HepG2 (cell line): Measurements from ENCODE around the gene MLX. TPM values are rescaled to one million over a fixed set of nuclear protein-coding genes. Genes with fewer than 3 reads are reported as not detected.

Experiments used
- BHLHE40 ChIP-seq: IDR thresholded peaks from 2 replicates; pipeline ENCODE4 v1.6.1; 2011; ENCODE audit warnings: low read length, improper control_type of control experiment
- CEBPG ChIP-seq: IDR thresholded peaks from 2 replicates; pipeline ENCODE4 v1.6.1; 2016
- ELF3 ChIP-seq: IDR thresholded peaks from 2 replicates; pipeline ENCODE4 v1.6.1; 2016; ENCODE audit warnings: missing genetic modification reagents, missing compliant biosample characterization
- FOXK1 ChIP-seq: sonication (generic); formaldehyde crosslinking; IDR thresholded peaks from 2 replicates; pipeline ENCODE4 v1.4.0; 2020; ENCODE audit warnings: low read depth, missing genetic modification reagents, borderline replicate concordance
- HNF4G ChIP-seq, 2 experiments: sonication (generic) in 1 of 2; formaldehyde crosslinking in 1 of 2; IDR thresholded peaks; 2 replicates each; pipeline versions ENCODE4 v1.4.0 to v1.6.1; 2011 to 2020; ENCODE audit warnings: borderline replicate concordance in 2 of 2, low read depth in 2 of 2, mild to moderate bottlenecking in 2 of 2, low read length in 1 of 2, missing genetic modification reagents in 1 of 2, moderate library complexity in 1 of 2
- KLF12 ChIP-seq: sonication (generic); formaldehyde crosslinking; IDR thresholded peaks from 2 replicates; pipeline ENCODE4 v1.4.0; 2020; ENCODE audit warnings: missing genetic modification reagents, borderline replicate concordance
- MAZ ChIP-seq, 2 experiments: sonication (generic) in 1 of 2; formaldehyde crosslinking in 1 of 2; IDR thresholded peaks; 2 replicates each; pipeline versions ENCODE4 v1.5.0 to v1.6.1; 2012 to 2020; ENCODE audit warnings: low read depth in 2 of 2, mild to moderate bottlenecking in 2 of 2, borderline replicate concordance in 1 of 2, improper control_type of control experiment in 1 of 2, low read length in 1 of 2, missing genetic modification reagents in 1 of 2, moderate library complexity in 1 of 2
- MEF2D ChIP-seq: sonication (generic); formaldehyde crosslinking; IDR thresholded peaks from 2 replicates; pipeline ENCODE4 v1.5.1; 2020; ENCODE audit warnings: mild to moderate bottlenecking, missing genetic modification reagents
- MEIS2 ChIP-seq: sonication (generic); formaldehyde crosslinking; IDR thresholded peaks from 2 replicates; pipeline ENCODE4 v1.9.0; 2021; ENCODE audit warnings: mild to moderate bottlenecking, missing genetic modification reagents
- PITX1 ChIP-seq: sonication (generic); formaldehyde crosslinking; IDR thresholded peaks from 2 replicates; pipeline ENCODE4 v1.5.1; 2020; ENCODE audit warnings: mild to moderate bottlenecking, missing genetic modification reagents
- REL ChIP-seq: sonication (generic); formaldehyde crosslinking; conservative IDR thresholded peaks from 2 replicates; pipeline ENCODE4 v1.8.0; 2022; ENCODE audit warnings: mild to moderate bottlenecking, missing genetic modification reagents, moderate library complexity
- RFXAP ChIP-seq: sonication (generic); formaldehyde crosslinking; IDR thresholded peaks from 2 replicates; pipeline ENCODE4 v1.4.0; 2020; ENCODE audit warnings: missing genetic modification reagents, borderline replicate concordance
- TAF1 ChIP-seq: sonication (generic); formaldehyde crosslinking; IDR thresholded peaks from 2 replicates; pipeline ENCODE4 v1.4.0; 2020; ENCODE audit warnings: missing genetic modification reagents
- UBTF ChIP-seq: sonication (generic); formaldehyde crosslinking; IDR thresholded peaks from 2 replicates; pipeline ENCODE4 v1.4.0; 2020; ENCODE audit warnings: mild to moderate bottlenecking, missing genetic modification reagents
- ZBTB37 ChIP-seq: sonication (generic); formaldehyde crosslinking; IDR thresholded peaks from 2 replicates; pipeline ENCODE4 v1.4.0; 2020; ENCODE audit warnings: mild to moderate bottlenecking, missing genetic modification reagents
- ZFP41 ChIP-seq: sonication (generic); formaldehyde crosslinking; IDR thresholded peaks from 2 replicates; pipeline ENCODE4 v1.4.0; 2020; ENCODE audit warnings: mild to moderate bottlenecking, missing genetic modification reagents, borderline replicate concordance
- ZFX ChIP-seq: sonication (generic); formaldehyde crosslinking; IDR thresholded peaks from 2 replicates; pipeline ENCODE4 v1.4.0; 2020; ENCODE audit warnings: mild to moderate bottlenecking, low read depth, missing genetic modification reagents, moderate library complexity
- ZNF205 ChIP-seq: IDR thresholded peaks from 2 replicates; pipeline ENCODE4 v1.6.1; 2018; ENCODE audit warnings: missing biosample characterization, missing genetic modification reagents
- ZNF326 ChIP-seq: sonication (generic); formaldehyde crosslinking; IDR thresholded peaks from 2 replicates; pipeline ENCODE4 v1.4.0; 2020; ENCODE audit warnings: missing genetic modification reagents, borderline replicate concordance
- ZNF350 ChIP-seq: sonication (generic); formaldehyde crosslinking; IDR thresholded peaks from 2 replicates; pipeline ENCODE4 v1.4.0; 2020; ENCODE audit warnings: mild to moderate bottlenecking, low read depth, missing genetic modification reagents, borderline replicate concordance
- ZNF430 ChIP-seq: sonication (generic); formaldehyde crosslinking; IDR thresholded peaks from 2 replicates; pipeline ENCODE4 v1.9.0; 2021; ENCODE audit warnings: mild to moderate bottlenecking, missing genetic modification reagents
- ZNF629 ChIP-seq: sonication (generic); formaldehyde crosslinking; conservative IDR thresholded peaks from 2 replicates; pipeline ENCODE4 v1.5.0; 2020; ENCODE audit warnings: missing genetic modification reagents
- ZNF792 ChIP-seq: IDR thresholded peaks from 2 replicates; pipeline ENCODE4 v1.6.1; 2016
- polyA plus RNA-seq, 8 experiments: library from polyadenylated mRNA; depleted of rRNA in 3 of 8; stranded (reverse) in 7 of 8; unstranded in 1 of 8; fragments of >200 nt; fragmentation: Illumina TruSeq in 4 of 8; extraction: Trizol in 4 of 8; gene quantifications; 2 replicates each; pipeline versions ENCODE4 v1.2.1 to v1.2.3, GENCODE V29; 2011 to 2016; ENCODE audit warnings: low read depth in 4 of 8, missing spikeins in 1 of 8, mixed read lengths in 1 of 8; ENCODE audit not compliant: insufficient read depth in 1 of 8
- total RNA-seq, 5 experiments: library from RNA; depleted of rRNA; stranded (reverse); fragments of >200 nt; fragmentation: Illumina TruSeq; extraction: Trizol; gene quantifications; 2 replicates each; pipeline ENCODE4 v1.2.3, GENCODE V29; 2016; ENCODE audit warnings: low read depth in 1 of 5
- TF ChIP-seq, protein P1 (sequence below): IDR thresholded peaks from 2 replicates; pipeline ENCODE4 v1.6.1; 2012; ENCODE audit warnings: inconsistent platforms
- TF ChIP-seq, protein P2 (sequence below): IDR thresholded peaks from 2 replicates; pipeline ENCODE4 v1.6.1; 2018; ENCODE audit warnings: missing genetic modification reagents, mild to moderate bottlenecking, missing compliant biosample characterization

MLX gene
- total and polyA plus RNA-seq, 2 of the 13 experiments (the other 11 are each of a cell fraction or from before 2014, with no cell fraction given): 38.9 to 74.4 TPM

DNA sequence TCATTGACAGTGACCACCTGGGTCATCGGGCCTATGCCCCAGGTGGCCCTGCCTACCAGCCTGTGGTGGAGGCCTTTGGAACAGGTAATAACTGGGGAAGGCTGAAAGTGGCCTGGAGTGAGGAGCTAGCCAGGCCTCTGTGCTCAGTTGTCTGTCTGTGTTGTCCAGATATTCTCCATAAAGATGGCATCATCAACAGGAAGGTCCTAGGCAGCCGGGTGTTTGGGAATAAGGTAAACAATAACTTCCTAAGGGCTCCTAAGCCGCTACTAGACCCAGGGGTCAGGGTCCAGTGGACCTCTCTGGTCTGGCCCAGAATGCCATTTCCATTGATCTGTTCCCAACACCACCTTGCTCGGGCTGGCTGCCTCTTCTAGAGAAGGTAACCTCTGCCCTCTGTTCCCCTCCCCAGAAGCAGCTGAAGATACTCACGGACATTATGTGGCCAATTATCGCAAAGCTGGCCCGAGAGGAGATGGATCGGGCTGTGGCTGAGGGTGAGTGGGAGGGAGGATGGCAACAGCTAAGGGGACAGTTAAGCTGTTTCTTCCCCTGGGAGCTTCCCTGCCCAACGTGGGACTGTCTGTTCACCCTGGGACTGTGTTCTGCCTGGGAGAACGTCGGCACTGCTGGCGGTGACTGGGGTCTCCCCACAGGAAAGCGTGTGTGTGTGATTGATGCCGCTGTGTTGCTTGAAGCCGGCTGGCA, 1.9 kb upstream of the MLX start (continued):
- peak; percentile 92 for TF ChIP-seq HNF4G (IDR thresholded peaks at IDR 0.05; ENCODE audit: borderline replicate concordance, low read depth, low read length)
- peak; percentile 84; the same call in 1 of the 2 replicates for TF ChIP-seq HNF4G (CRISPR knock-in tag; IDR thresholded peaks at IDR 0.05; ENCODE audit: borderline replicate concordance, low read depth)
- TF ChIP-seq TAF1 (CRISPR knock-in tag): peak; percentile 21; the same call in 1 of the 2 replicates
- peak; percentile 83 for TF ChIP-seq PITX1
- TF ChIP-seq ZNF205 (CRISPR knock-in tag): peak; percentile 73
- TF ChIP-seq ZFP41 (CRISPR knock-in tag): peak; percentile 64; the same call in 1 of the 2 replicates
- TF ChIP-seq MAZ (IDR thresholded peaks at IDR 0.05; ENCODE audit: borderline replicate concordance, low read depth, low read length): no peak
- no peak for TF ChIP-seq MAZ (CRISPR knock-in tag; IDR thresholded peaks at IDR 0.05; ENCODE audit: low read depth)
- TF ChIP-seq UBTF (CRISPR knock-in tag): peak; percentile 21; the same call in 1 of the 2 replicates
- peak; percentile 56; the same call in 1 of the 2 replicates for TF ChIP-seq ELF3 (CRISPR knock-in tag)
- peak; percentile 27; the same call in 1 of the 2 replicates for TF ChIP-seq CEBPG (CRISPR knock-in tag)
- peak; percentile 59; the same call in 1 of the 2 replicates for TF ChIP-seq RFXAP
- peak; percentile 31; the same call in 1 of the 2 replicates for TF ChIP-seq ZNF430
- TF ChIP-seq ZNF629 (CRISPR knock-in tag): no peak
- TF ChIP-seq BHLHE40: 0 out of 2 replicates have a peak, but pooled peaks have one; percentile 20
- TF ChIP-seq, protein P1, sequence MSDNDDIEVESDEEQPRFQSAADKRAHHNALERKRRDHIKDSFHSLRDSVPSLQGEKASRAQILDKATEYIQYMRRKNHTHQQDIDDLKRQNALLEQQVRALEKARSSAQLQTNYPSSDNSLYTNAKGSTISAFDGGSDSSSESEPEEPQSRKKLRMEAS: peak; percentile 46; the same call in 1 of the 2 replicates
- TF ChIP-seq, protein P2, sequence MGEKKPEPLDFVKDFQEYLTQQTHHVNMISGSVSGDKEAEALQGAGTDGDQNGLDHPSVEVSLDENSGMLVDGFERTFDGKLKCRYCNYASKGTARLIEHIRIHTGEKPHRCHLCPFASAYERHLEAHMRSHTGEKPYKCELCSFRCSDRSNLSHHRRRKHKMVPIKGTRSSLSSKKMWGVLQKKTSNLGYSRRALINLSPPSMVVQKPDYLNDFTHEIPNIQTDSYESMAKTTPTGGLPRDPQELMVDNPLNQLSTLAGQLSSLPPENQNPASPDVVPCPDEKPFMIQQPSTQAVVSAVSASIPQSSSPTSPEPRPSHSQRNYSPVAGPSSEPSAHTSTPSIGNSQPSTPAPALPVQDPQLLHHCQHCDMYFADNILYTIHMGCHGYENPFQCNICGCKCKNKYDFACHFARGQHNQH: peak; percentile 85
- TF ChIP-seq MEF2D (CRISPR knock-in tag): peak; percentile 49; the same call in 1 of the 2 replicates
- peak; percentile 70 for TF ChIP-seq ZFX
- TF ChIP-seq ZNF326 (CRISPR knock-in tag): no peak
- peak; percentile 79 for TF ChIP-seq FOXK1 (CRISPR knock-in tag)
- TF ChIP-seq REL (CRISPR knock-in tag): no peak
- TF ChIP-seq ZNF792 (CRISPR knock-in tag): peak; percentile 40; the same call in 1 of the 2 replicates
- peak; percentile 46 for TF ChIP-seq ZNF350 (CRISPR knock-in tag)
- 0 out of 2 replicates have a peak, but pooled peaks have one; percentile 26 for TF ChIP-seq ZBTB37 (CRISPR knock-in tag)
- peak; percentile 56; the same call in 1 of the 2 replicates for TF ChIP-seq MEIS2
- no peak for TF ChIP-seq KLF12
